KOPT-K1 (cell line): ENCODE results near the gene PCCA.

ENCODE experiments used
- H3K27ac ChIP-seq: fragments of 200-600 bp; sonication (generic); 2 replicates; pipeline ENCODE4 v1.5.1; 2016; ENCODE audit warnings: antibody characterized with exemption, mild to moderate bottlenecking, low read depth, low read length; ENCODE audit not compliant: poor library complexity, severe bottlenecking
- H3K36me3 ChIP-seq: fragments of 200-600 bp; sonication (generic); 2 replicates; pipeline ENCODE4 v1.5.1; 2017; ENCODE audit warnings: antibody characterized with exemption, mild to moderate bottlenecking, low read length, moderate library complexity; ENCODE audit not compliant: insufficient read depth
- H3K9me3 ChIP-seq: fragments of 200-600 bp; sonication (generic); 2 replicates; pipeline ENCODE4 v1.5.1; 2017; ENCODE audit warnings: antibody characterized with exemption, low read length, mild to moderate bottlenecking; ENCODE audit not compliant: insufficient read depth, poor library complexity, severe bottlenecking

The PCCA gene

DNA sequence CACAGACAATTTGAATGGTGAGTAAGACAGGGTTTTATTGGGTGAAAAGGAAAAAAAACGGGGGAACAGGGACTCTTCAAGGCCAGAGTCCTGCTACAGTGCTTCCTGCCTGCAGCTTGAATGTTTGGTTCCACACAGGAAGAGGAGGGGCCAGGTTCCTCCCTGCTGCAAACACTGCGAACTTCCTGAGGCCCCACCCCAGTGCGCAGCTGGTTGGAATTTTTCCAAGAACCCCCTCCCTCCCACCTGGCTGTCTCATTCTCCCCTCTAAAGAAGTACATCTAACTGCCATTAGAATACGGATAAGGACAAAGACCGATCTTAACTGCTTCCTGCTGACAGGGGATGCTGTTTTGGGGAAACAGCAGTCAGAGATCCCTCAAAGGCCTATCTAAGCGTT, 314.8 kb downstream of the PCCA start:
- Histone ChIP-seq H3K36me3 (no peaks in the 10 kb centered on the region), H3K27ac (no peak overlapping the region), H3K9me3 (peaks cover 43% of the 10 kb centered on the region)

DNA sequence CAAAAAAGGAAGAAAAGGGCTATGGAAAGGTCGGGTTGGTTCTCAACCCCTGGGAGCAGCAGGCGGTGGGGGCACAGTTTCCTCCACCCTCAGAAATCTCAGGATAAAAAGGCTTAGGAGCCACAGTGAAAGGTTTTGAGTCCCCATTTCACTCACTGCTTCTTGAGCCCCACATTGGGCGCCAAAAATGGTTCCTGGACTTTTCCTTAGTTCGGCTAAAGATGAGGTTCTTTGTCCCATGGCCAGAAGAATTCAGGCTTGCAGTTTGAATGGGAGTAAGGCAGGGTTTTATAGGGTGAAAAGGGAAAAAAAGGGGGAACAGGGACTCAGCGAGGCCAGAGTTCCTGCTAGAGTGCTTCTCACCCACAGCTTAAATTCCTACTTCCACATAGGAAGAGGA, 320.2 kb downstream of the PCCA start:
- Histone ChIP-seq H3K27ac (no peak overlapping the region), H3K36me3 (no peaks in the 10 kb centered on the region), H3K9me3 (peaks cover 61% of the 10 kb centered on the region)

- H3K9me3 ChIP-seq = no peaks in the 10 kb centered on the region
- no peaks in the 10 kb centered on the region for H3K36me3 ChIP-seq
- no peak overlapping the region for H3K27ac ChIP-seq
Observed at GRCh38 chr13:100423375-100423774, 334.5 kb downstream of the PCCA start.

DNA sequence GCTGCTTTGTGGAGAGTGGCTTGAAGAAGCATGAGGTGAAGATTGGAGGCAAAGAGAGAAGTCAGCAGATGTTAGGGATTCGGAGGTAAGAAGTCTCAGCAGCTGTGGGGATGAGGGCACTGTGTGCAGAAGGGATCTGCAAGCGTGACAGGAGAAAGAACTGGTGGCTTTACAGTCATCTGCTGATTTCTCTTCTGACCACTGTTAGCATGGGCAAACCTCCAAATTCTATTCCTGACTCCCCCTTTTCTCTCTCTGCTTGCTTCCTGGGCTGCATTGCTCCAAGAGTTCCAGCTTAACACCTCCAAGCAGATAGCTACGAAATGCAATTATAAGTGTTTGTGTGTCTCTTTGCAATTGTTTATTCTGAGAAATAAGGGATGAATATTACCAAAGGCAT, 340.1 kb downstream of the PCCA start:
- no peaks in the 10 kb centered on the region for H3K36me3 ChIP-seq
- no peaks in the 10 kb centered on the region for H3K9me3 ChIP-seq
- no peak overlapping the region for H3K27ac ChIP-seq

- H3K36me3 ChIP-seq = no peaks in the 10 kb centered on the region
- H3K27ac ChIP-seq = no peak overlapping the region
- H3K9me3 ChIP-seq = no peaks in the 10 kb centered on the region
Observed at GRCh38 chr13:100432611-100433010, 343.7 kb downstream of the PCCA start.

DNA sequence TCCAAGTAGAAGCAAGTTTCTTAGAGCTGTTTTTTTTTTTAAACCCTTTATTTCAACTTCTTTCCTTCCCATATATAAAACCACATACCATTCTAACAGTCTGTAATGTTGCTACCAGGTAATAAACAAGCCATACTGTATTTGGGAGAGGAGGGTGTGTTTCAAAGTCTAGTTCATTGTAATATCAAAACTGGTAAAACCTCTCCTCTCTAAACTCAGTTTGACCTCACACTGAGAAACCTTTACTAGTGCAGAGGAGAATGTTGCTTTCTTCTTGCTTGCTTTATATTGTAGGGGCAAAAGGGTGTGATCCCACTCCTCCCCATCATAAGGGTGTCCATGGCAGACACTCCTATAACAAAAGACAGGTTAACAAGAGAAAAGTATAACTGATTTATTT, 344.6 kb downstream of the PCCA start:
- Histone ChIP-seq H3K9me3 (no peaks in the 10 kb centered on the region), H3K27ac (no peak overlapping the region), H3K36me3 (no peaks in the 10 kb centered on the region)

GRCh38 chr13:100434010-100434763, 345.3 kb downstream of the PCCA start:
- Histone ChIP-seq H3K27ac (no peak overlapping the region), H3K36me3 (no peaks in the 10 kb centered on the region), H3K9me3 (no peaks in the 10 kb centered on the region)

DNA sequence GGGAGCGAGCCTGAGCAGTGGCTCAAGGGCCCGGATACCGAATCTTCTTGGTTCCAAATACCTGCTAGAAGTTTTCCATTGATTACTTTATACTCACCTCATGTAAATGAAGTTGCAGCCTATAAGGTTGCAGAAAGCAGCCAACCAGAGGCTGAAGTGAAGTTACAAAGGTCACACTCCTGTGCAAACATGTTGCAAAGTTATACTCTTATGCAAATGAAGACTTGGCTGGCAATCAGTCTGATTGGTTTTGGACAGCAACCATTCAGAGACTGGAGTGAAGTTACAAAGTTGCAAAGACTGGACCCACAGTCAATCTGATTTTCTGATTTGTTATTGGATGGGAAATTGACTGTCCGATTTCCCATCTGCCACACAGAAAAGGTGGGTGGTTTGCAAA, 347.2 kb downstream of the PCCA start:
- no peaks in the 10 kb centered on the region for H3K36me3 ChIP-seq
- H3K27ac ChIP-seq = no peak overlapping the region
- no peaks in the 10 kb centered on the region for H3K9me3 ChIP-seq

GRCh38 chr13:100438059-100438788, 349.3 kb downstream of the PCCA start:
- Histone ChIP-seq H3K9me3 (no peaks in the 10 kb centered on the region), H3K36me3 (no peaks in the 10 kb centered on the region), H3K27ac (no peak overlapping the region)

DNA sequence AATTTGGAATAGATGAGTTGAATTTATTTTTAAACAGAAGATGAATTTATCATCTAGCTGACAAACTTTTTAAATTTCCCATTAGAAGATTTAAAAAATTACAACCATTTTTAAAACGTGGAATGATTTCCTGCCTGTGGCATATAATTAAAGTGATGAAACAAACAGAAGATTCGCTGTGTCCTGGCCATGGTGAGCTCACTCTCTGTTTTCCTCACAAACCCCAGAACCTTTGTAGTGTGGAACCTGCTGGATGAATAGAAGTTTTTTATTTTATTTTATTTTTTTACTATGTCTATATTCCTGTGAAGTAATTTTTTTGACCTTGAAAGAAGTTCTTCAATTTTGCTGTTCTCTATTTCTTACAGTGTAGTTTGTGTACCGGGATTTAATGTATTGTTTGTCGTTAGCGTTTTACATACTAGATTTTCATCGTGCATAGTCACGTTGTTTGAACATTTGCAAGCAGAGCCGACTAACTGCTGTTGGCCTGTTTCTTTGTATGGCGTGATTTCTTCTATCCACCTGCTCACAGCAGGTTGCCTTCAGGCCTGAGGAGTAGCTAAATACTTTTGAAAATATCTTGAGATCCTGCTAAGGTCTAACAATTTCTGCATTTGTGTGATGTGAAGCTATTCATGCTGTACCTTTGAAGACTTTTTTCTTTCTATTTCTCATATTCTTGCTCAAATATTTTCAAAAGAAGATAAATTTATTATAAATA, 350.5 kb downstream of the PCCA start:
- Histone ChIP-seq H3K36me3 (no peaks in the 10 kb centered on the region), H3K9me3 (no peaks in the 10 kb centered on the region), H3K27ac (no peak overlapping the region)

DNA sequence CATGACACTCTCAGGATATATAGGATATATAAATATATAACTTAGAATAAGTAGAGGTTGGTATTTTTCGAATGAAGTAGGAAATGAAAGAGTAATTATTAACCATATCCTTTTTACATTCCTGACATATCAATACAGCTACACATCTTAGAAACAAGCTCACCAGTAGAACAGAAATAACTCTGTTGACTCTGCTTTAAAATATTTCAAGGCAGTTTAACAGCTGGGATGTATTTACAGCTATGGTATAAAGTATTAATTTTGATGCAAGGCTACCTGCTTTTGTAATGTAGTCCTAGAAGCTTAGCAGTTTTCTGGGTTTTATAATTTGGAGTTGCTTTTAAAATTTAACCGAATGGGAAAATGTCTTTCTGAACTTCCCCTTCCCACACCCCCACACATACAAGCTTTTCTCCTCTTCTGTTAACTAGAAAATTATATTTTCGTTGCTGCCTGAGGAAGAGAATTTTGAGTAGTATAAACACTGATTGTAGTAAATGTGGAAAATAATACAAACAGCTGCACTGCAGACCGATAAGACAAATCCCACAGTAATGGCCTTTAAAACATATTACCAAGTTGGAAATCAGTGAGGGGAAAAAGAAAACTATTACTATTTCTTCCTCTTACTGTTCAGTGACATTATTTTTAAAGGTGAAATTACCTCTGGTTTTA, 352.0 kb downstream of the PCCA start:
- H3K36me3 ChIP-seq = no peaks in the 10 kb centered on the region
- no peaks in the 10 kb centered on the region for H3K9me3 ChIP-seq
- no peak overlapping the region for H3K27ac ChIP-seq

DNA sequence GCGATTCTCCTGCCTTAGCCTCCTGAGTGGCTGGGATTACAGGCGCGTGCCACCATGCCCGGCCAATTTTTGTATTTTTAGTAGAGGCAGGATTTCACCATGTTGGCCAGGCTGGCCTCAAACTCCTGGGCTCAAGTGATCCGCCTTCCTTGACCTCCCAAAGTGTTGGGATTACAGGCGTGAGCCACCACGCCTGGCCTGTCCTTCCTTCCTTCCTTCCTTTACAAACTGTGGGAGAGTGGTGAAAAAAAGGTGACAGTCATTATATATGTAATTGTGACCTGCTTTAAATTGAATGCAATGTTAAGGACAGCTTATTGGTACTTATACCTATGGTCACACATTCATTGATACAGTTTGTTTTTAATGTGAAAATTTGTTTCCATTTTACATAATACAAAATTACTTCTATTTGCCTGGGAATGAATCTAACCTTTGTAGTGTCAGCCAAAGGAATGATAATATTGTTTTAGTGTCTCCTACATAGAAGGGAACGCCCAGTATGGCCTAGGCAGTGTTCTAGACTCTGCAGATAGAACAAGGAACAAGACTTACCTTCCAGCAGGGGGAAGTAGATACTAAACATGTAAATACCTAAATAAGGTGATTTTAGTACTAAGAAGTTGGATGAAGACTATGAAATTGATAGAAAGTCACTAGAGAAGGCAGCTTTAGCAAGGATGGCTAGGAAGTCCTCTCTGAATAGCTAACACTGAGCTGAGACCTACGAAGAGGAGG, 353.4 kb downstream of the PCCA start:
- Histone ChIP-seq H3K9me3 (no peaks in the 10 kb centered on the region), H3K36me3 (no peaks in the 10 kb centered on the region), H3K27ac (no peak overlapping the region)

GRCh38 chr13:100443278-100443997, 354.5 kb downstream of the PCCA start:
- Histone ChIP-seq H3K9me3 (no peaks in the 10 kb centered on the region), H3K36me3 (no peaks in the 10 kb centered on the region), H3K27ac (no peak overlapping the region)

DNA sequence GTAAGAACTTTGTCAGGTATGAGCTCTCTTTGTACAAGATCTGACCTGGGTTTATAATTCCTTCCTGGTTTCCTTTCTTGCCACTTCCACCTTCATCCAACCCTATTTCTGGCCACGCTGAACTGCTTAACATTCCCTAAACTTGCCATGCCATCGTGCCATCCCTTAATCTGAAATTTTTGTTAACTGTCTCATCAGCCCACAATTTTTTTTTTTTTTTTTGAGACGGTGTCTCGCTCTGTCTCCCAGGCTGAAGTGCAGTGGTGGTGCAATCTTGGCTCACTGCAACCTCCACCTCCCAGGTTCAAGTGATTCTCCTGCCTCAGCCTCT, 355.1 kb downstream of the PCCA start:
- no peaks in the 10 kb centered on the region for H3K36me3 ChIP-seq
- H3K9me3 ChIP-seq = no peaks in the 10 kb centered on the region
- no peak overlapping the region for H3K27ac ChIP-seq
